Measurements from ENCODE around the gene KIRREL3.

The KIRREL3 gene

DNA sequence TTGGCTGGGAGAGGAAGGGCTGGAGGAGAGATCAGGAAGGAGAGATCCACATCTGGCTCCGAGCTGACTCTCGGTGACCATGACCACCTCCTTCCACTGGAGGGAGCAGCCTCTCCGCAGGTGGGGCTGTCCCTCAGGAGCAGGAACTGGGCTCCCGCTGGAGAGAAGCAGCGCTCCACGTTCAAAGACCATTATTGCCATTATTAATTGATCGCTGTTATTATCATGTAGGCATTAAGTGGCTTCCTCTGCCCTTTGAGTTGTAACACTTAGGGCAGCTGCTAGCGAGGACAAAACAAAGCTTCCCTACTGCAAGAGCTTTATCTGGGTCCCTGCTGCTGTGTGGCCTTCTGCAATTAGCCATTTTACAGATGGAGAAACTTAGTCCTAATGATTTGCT lies 393.2 kb downstream of the KIRREL3 start:
- Mint-ChIP-seq H3K9me3 (no peaks in the 10 kb centered on the region), H3K4me1 (ENCODE audit: low read depth) (peaks cover 2% of the 10 kb centered on the region), H3K4me3 (no peak overlapping the region), H3K36me3 (ENCODE audit: low read depth) (no peaks in the 10 kb centered on the region), H3K27me3 (peaks cover 36% of the 10 kb centered on the region), H3K27ac (no peak overlapping the region)
- DNase-seq = no peak

DNA sequence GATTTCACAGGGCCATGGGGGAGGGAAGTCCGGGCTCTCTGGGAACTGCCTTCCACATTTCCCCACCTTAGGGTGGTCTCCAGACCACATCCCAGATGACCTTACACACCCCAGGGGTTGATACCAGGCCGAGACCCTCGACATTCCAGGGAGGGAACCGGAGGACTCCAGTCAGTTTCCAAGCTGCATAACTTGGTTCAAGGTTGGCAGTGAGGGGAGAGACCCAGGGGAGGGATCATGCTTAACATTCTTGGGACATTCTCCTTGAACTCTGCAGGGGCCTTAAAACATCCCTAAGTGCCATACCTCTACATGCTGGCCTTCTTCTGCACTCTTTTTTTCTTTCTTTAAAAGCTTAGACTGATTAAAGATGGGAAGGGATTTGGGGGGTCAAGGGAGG lies 394.1 kb downstream of the KIRREL3 start:
- Mint-ChIP-seq H3K36me3 (ENCODE audit: low read depth) (no peaks in the 10 kb centered on the region), H3K4me3 (no peak overlapping the region), H3K9me3 (no peaks in the 10 kb centered on the region)

DNA sequence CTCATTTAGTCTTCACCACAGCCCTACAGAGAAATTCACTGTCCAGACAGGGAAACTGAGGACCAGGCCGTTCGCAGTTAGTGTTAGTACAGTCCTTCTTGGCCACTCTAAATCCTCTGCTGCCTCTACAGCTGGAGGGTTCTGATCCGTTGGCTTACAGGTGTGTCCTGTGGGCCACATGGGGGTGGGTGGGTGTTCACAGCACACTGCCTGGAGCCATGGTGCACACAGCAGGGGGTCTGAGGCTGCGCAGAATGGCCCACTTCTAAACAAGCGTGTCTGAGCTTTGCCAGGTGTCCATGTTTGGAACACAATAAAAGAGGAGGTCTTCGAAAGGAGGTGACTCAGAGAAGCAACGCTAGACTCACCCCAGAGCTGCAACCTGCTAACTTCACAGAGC lies 396.1 kb downstream of the KIRREL3 start:
- H3K9me3 Mint-ChIP-seq = no peaks in the 10 kb centered on the region
- H3K4me1 Mint-ChIP-seq (ENCODE audit: low read depth) = peaks cover 2% of the 10 kb centered on the region
- DNase-seq = no peak
- H3K4me3 Mint-ChIP-seq = no peak overlapping the region
- H3K27ac Mint-ChIP-seq = no peak overlapping the region
- H3K27me3 Mint-ChIP-seq = peaks cover 57% of the 10 kb centered on the region
- H3K36me3 Mint-ChIP-seq (ENCODE audit: low read depth) = no peaks in the 10 kb centered on the region

More for the DNA sequence above, 394.1 kb downstream of the KIRREL3 start:
- Mint-ChIP-seq H3K4me1 (ENCODE audit: low read depth) (peaks cover 2% of the 10 kb centered on the region), H3K27me3 (peaks cover 45% of the 10 kb centered on the region), H3K27ac (no peak overlapping the region)
- DNase-seq = no peak

DNA sequence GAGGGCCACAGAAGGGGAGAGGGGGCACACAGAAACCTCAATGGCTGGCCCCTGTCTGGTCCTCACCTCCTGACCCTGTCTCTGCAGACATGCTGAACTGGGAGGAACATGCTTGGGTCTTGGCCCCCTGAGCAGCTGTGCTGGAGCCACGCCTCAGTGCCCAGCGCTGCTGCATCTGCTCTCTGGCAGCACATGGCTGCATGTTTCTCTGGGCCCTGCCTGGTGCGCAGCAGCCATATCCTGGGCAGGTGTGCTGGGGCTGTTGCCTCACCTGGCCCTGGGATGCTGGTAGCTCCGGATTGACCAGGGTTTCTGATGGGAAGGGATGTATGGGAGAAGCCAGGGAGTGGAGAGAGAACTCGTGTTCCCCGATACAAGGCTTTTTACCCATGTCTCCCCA lies 397.1 kb downstream of the KIRREL3 start:
- H3K4me1 Mint-ChIP-seq (ENCODE audit: low read depth) = peaks cover 2% of the 10 kb centered on the region
- no peak for DNase-seq
- no peaks in the 10 kb centered on the region for H3K36me3 Mint-ChIP-seq (ENCODE audit: low read depth)
- peaks cover 60% of the 10 kb centered on the region for H3K27me3 Mint-ChIP-seq
- H3K4me3 Mint-ChIP-seq = no peak overlapping the region
- no peak overlapping the region for H3K27ac Mint-ChIP-seq
- H3K9me3 Mint-ChIP-seq = no peaks in the 10 kb centered on the region

DNA sequence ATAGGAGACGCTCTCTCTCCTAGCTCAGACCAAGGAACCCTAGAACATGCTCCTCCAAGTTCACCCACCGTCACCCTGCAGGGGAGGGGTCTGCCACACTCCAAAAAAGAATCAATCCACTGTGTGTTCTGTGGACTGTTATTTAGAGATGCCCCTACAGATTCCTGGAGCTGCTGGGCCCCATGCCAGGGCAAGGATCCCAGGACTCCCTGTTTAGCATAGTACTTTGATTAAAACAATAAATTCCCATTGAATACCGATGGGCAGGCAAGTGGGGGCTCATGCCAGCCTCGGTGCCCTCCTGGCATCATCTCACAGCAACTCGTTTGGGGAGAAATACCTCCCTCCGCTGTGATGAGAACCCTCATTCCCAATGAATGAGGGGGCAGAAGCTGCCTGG lies 397.6 kb downstream of the KIRREL3 start:
- peaks cover 60% of the 10 kb centered on the region for H3K27me3 Mint-ChIP-seq
- no peak overlapping the region for H3K27ac Mint-ChIP-seq
- DNase-seq = no peak
- H3K4me3 Mint-ChIP-seq = no peak overlapping the region
- no peaks in the 10 kb centered on the region for H3K9me3 Mint-ChIP-seq
- peaks cover 2% of the 10 kb centered on the region for H3K4me1 Mint-ChIP-seq (ENCODE audit: low read depth)
- H3K36me3 Mint-ChIP-seq (ENCODE audit: low read depth) = no peaks in the 10 kb centered on the region

DNA sequence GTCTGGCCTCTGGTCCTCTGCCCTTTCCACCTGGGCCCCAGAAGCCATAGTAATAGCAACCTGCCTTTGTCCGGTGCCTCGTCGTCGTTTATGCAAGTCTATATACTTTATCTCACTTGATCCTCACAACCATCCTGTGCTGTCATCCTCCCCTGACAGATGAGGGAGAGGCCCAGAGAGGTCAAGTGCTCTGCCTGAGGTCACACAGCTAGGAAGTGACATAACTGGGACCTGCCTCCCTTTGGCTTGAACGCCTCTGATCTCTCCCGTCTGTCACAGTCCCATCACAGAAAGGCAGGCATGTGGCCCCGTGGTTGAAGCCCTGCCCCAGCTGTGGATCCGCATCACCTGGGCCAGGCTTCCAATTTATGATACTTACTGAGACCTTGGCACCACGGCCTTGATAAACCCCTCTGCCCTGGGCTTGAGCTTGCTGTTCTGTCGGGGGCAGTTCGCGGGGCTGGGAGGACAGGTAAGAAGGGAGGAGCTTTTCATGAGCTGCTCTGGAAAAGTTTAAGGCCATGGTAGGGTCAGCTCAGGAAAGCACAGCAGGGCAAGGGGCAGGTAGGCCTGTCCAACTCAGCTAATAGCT lies 398.1 kb downstream of the KIRREL3 start:
- peaks cover 2% of the 10 kb centered on the region for H3K4me1 Mint-ChIP-seq (ENCODE audit: low read depth)
- H3K4me3 Mint-ChIP-seq = no peak overlapping the region
- no peaks in the 10 kb centered on the region for H3K36me3 Mint-ChIP-seq (ENCODE audit: low read depth)
- DNase-seq = no peak
- H3K27ac Mint-ChIP-seq = no peak overlapping the region
- H3K9me3 Mint-ChIP-seq = no peaks in the 10 kb centered on the region
- H3K27me3 Mint-ChIP-seq = peaks cover 60% of the 10 kb centered on the region

DNA sequence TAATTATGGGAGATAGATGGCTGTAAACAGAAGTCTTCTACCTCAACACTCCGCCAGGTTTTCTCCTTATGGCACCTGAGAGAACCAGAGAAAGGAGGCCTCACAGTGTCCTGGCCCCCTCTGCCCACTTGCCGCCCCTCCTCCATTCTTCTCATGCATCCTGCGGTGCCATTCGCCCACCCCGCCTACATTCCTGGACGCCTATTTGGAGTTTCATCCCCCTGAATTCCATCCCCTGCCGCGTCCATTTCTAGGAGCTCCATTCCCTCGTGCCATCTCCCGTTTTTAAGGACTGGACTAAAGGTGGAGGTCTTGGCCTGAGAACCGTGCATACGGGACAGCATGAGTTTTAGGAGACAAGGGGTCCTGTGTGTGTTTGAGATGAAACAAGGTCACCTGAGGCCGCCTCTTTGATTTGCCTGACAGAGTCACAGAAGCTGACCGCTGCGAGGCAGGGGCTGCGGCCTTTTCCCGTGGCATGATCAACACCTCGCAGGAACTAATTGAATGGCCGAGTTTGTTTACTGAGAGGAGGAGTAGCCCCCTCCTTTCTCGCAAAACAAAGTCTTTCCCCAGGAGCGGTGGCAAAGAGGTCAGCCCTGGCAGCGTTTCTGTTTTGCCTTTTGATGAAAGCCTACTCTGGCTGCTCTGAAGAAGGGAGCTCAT lies 398.9 kb downstream of the KIRREL3 start:
- no peak overlapping the region for H3K4me3 Mint-ChIP-seq
- H3K27me3 Mint-ChIP-seq = peaks cover 54% of the 10 kb centered on the region
- no peaks in the 10 kb centered on the region for H3K9me3 Mint-ChIP-seq

DNA sequence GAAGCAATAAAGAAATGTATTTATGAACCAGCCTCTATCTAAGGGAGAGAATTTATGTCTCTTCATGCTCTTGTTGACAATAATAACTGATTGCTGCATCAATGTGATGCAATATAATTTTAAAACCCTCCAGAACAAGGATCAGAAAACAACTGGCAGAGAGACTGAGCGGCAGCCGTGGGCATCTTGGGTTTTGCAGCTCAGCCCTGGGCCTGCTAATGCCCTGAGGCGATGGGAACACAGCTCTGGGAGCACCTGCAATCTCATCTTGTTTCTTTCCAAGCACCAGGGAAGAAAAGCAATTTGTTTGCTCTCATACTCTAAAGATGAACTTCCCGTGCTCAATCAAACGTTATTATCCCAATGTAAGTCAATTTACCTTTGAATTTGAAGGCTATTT lies 399.4 kb downstream of the KIRREL3 start:
- DNase-seq = no peak
- Mint-ChIP-seq H3K9me3 (no peaks in the 10 kb centered on the region), H3K27me3 (peaks cover 49% of the 10 kb centered on the region)

More for the DNA sequence above, 398.9 kb downstream of the KIRREL3 start:
- no peaks in the 10 kb centered on the region for H3K36me3 Mint-ChIP-seq (ENCODE audit: low read depth)
- no peak overlapping the region for H3K27ac Mint-ChIP-seq
- no peak for DNase-seq
- H3K4me1 Mint-ChIP-seq (ENCODE audit: low read depth) = no peaks in the 10 kb centered on the region

DNA sequence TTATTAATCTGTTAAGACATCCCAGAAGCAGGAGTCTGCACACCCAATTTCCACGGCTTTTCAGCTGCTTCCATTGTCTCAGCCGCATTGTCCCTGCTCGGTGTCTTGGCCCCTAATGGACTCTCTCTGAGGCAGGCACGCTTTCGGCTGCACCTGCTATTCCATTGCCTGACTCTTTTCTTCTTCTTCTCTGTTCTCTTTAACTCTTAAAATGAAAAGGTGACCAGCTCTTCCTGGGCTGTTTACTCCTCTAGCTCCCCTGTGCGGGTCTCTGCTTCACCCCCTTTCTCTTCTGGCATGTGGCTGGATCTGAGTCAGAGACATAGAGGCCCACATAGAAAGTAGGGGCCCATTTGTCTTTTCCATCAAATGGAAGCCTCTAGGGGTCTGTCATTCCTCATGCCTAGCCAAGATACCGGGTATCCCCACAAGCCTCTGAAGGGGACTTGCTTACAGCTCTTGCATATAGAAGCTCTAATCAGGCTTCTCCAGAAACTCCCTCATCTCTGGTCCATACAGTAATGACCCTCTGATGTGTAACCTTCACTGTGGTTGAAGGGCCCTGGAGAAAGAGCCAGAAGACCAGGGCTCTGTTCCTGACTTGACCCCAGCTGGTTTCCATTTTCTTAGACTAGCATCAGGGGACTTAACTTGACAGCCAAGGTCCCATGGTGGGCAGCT lies 401.2 kb downstream of the KIRREL3 start:
- DNase-seq = no peak
- Mint-ChIP-seq H3K27ac (no peak overlapping the region), H3K4me3 (no peak overlapping the region), H3K36me3 (ENCODE audit: low read depth) (no peaks in the 10 kb centered on the region), H3K9me3 (no peaks in the 10 kb centered on the region), H3K4me1 (ENCODE audit: low read depth) (no peaks in the 10 kb centered on the region), H3K27me3 (peaks cover 40% of the 10 kb centered on the region)

More for the DNA sequence above, 399.4 kb downstream of the KIRREL3 start:
- Mint-ChIP-seq H3K4me1 (ENCODE audit: low read depth) (no peaks in the 10 kb centered on the region), H3K4me3 (no peak overlapping the region), H3K36me3 (ENCODE audit: low read depth) (no peaks in the 10 kb centered on the region), H3K27ac (no peak overlapping the region)

DNA sequence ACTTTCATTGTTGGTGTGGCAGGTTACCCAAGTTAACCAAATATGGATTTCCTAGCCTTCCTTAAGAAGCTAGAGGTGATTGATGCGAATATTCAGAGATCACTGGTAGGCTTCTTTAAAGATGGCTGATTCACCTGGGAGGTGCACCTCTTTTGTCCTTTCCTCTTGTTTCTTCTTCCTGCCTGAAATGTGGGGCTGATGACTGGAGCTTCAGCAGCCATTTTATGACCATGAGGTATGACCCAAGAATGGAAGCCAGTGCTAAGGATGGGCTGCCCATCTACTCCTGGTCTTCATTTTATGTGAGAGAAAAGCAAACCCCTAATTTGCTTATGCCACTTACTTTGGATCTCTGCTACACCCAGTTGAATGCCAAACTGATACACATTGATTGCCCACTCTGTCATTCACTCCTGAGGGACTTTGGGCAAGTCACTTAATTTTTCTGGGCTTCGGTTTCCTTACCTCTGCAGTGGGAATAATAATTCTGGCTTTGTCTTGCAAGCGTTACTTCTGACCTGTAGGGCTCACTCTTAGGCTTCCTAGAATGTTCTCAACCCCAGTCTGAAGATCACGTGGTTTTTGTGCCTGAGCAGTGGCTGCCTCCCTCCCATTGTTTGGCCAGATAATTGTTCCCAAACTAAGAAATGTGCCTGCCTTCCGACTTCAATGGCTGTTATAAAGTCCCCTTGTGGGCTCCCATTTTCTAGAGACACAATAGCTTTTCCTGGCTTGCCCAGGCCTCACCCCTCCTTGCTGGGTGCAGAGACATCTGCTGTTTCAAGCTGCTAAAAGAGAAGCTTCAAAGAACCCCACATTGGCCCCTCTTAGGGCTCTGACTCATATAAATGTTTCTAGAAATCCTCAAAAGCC lies 402.0 kb downstream of the KIRREL3 start:
- H3K36me3 Mint-ChIP-seq (ENCODE audit: low read depth) = no peaks in the 10 kb centered on the region
- peaks cover 34% of the 10 kb centered on the region for H3K27me3 Mint-ChIP-seq
- H3K4me1 Mint-ChIP-seq (ENCODE audit: low read depth) = no peaks in the 10 kb centered on the region

DNA sequence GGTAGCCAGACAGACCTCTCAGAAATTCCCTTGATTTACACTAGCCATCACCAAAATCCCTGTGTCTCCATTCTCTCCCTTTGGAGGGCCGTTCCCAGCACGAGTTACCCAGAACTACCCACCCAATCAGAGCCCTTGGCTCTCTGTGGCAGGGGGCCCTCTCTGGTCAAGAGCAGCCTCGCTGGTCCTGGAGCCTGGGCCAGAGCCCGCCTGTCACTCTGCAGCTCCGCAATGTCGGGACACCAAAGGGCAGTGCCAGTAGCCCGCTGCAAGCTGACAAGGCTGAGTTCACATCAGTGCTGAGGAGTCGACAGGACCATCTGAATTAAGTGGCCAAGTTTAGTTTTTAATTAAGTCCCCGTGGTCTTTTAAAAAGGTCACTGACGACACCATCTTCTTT lies 403.5 kb downstream of the KIRREL3 start:
- Mint-ChIP-seq H3K36me3 (ENCODE audit: low read depth) (no peaks in the 10 kb centered on the region), H3K27ac (no peak overlapping the region), H3K27me3 (peaks cover 21% of the 10 kb centered on the region), H3K9me3 (no peaks in the 10 kb centered on the region), H3K4me3 (no peak overlapping the region), H3K4me1 (ENCODE audit: low read depth) (no peaks in the 10 kb centered on the region)
- no peak for DNase-seq

More for the DNA sequence above, 402.0 kb downstream of the KIRREL3 start:
- no peak for DNase-seq
- Mint-ChIP-seq H3K4me3 (no peak overlapping the region), H3K27ac (no peak overlapping the region), H3K9me3 (no peaks in the 10 kb centered on the region)

DNA sequence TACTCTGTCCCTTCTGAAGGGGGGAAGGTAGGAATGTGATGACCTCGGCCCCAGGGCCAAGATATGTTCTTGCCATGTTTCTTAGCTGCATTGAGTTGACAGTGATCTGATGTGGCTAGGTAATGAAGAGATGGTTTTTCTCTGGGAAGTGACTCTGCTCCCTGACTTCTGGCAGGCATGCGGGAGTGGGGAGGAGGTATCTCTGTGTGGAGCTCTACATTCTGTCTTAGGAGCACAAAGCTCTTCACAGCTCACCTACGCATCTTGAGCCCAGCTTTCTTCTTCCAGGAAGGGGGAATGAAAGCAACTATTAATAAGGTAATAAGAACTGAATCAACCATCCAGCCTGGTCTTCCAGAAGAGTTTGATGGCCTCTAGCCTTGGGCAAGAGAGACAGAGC lies 404.1 kb downstream of the KIRREL3 start:
- H3K4me3 Mint-ChIP-seq = no peak overlapping the region
- peaks cover 16% of the 10 kb centered on the region for H3K27me3 Mint-ChIP-seq
- H3K4me1 Mint-ChIP-seq (ENCODE audit: low read depth) = no peaks in the 10 kb centered on the region
- no peak overlapping the region for H3K27ac Mint-ChIP-seq
- H3K36me3 Mint-ChIP-seq (ENCODE audit: low read depth) = no peaks in the 10 kb centered on the region
- H3K9me3 Mint-ChIP-seq = no peaks in the 10 kb centered on the region
- DNase-seq = no peak

DNA sequence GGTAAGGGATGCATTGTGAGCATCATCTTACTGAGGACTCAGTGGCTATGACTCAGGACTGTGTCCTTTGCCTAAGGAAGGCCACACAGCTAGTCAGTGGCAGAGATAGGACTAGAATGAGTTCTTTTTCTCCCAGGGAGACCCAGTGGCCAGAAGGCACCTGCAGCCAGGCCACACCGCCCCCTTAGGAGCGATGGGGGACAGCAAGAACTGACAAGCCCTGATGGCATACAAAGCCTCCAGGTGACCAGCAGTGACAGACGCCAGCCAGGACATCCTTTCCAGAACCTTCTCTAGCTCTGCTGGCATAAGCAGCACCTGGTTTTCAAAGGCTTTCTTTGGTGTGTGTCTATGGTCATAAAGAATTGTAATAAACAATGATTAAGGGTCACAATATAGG lies 405.0 kb downstream of the KIRREL3 start:
- no peaks in the 10 kb centered on the region for H3K4me1 Mint-ChIP-seq (ENCODE audit: low read depth)
- no peak for DNase-seq
- peaks cover 6% of the 10 kb centered on the region for H3K27me3 Mint-ChIP-seq
- H3K4me3 Mint-ChIP-seq = no peak overlapping the region
- H3K27ac Mint-ChIP-seq = no peak overlapping the region
- H3K9me3 Mint-ChIP-seq = no peaks in the 10 kb centered on the region
- no peaks in the 10 kb centered on the region for H3K36me3 Mint-ChIP-seq (ENCODE audit: low read depth)

DNA sequence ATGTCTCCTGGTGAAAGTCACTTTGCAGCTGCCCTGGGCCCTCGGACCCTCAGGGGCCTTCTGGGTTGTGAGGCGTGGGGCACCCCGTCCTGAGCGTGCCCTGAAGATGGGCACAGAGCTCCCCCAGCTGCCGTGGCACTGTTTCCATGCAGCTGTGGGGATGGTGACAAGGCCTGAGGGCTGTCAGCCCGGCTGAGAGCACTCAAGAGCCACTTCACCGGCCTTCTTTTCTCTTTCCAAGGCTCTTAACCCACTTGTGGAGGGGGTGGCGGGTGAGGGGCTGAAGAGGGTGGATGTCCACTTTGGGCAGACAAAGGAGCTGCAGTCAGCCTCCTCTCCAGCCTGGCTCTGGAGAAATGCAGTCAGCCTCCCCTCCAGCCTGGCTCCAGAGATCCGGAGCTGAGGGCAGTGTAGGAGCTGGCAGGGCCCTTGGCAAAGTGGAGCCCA lies 405.6 kb downstream of the KIRREL3 start:
- H3K9me3 Mint-ChIP-seq = no peaks in the 10 kb centered on the region
- H3K4me3 Mint-ChIP-seq = no peak overlapping the region
- H3K4me1 Mint-ChIP-seq (ENCODE audit: low read depth) = no peaks in the 10 kb centered on the region
- H3K27ac Mint-ChIP-seq = no peak overlapping the region
- H3K36me3 Mint-ChIP-seq (ENCODE audit: low read depth) = no peaks in the 10 kb centered on the region
- peaks cover 4% of the 10 kb centered on the region for H3K27me3 Mint-ChIP-seq
- no peak for DNase-seq

Data from activated T-cell treated with anti-CD3 and anti-CD28 coated beads, Interleukin-2, amount 50 U/mL, for 24 hours (primary cell).